NCI-H82 (cell line): ENCODE data around the gene ARHGAP1.

Experiments used
- DNase-seq: peaks from one replicate; lab custom pipeline; 2025; lab: John Stamatoyannopoulos, UW

The ARHGAP1 gene

DNA sequence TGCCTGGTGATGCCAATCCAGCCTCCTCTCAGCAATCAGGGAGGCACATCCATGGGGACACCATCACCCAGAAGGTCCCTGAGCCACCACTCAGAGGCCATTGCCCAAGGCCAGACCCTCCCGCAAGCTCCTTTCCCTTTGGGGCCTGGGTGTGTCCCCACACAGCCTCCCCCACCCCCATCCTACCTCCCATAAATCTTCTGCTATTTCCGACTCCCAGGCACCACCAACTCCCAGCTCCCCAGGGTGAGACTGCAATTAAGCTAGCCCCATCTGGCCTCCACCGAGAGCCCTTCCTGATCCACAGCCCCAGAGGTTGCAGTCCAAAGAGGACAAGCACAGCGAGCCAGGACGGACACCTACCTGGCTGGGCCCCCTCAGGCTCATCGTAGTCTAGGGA, 6.3 kb downstream of the ARHGAP1 start:
- peak; percentile 47 for DNase-seq

DNA sequence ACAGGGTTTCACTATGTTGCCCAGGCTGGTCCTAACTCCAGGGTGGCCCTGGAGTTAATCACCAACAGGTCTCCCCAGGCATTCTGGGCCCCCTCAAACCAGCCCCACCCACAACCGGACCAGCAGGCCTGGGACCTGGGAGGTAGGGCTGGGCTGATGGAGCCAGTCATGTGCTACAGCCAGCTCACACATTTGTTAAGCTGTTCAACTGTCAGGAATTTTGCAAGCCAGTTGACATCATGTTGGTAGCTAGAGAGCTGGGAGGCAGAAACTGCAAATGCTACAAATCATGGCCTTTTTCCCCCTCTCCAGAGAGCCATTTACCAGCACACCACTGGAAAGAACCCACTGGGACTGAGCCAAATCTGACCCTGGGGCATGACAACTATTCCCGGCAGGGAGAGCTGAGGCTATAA, 6.8 kb downstream of the ARHGAP1 start:
- DNase-seq, result no peak

DNA sequence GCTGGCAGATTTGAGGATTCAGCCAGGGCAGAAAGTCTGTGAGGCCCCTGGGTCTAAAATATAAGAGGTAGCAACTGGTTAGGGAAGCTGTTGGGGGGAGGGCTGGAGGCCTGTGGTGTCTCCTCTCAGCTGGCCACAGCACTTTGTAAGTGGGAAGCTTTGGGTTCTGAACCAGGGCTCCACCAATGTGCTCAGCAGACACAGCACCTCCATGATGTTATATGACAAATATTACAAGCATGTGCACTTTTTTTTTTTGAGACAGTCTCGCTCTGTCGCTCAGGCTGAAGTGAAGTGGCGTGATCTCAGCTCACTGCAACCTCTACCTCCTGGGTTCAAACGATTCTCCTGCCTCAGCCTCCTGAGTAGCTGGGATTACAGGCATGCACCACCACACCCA, 8.0 kb downstream of the ARHGAP1 start:
- DNase-seq, result no peak

DNA sequence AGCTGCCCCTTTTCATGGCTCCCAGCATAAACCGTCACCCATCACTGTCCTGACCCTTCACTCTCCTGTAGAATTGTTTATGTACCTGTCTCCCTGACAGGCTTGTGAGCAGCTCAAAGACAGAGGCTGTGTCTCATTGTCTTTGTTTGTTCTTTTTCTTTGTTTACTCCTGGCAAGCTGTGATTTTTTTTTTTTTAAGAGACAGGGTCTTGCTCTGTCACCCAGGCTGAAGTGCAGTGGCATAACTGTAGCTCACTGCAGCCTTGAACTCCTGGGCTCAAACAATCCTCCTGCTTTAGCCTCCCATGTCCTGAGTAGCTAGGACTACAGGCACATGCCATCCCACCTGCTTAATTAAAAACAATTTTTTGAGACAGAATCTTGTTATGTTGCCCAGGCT, 9.7 kb downstream of the ARHGAP1 start:
- no peak for DNase-seq

DNA sequence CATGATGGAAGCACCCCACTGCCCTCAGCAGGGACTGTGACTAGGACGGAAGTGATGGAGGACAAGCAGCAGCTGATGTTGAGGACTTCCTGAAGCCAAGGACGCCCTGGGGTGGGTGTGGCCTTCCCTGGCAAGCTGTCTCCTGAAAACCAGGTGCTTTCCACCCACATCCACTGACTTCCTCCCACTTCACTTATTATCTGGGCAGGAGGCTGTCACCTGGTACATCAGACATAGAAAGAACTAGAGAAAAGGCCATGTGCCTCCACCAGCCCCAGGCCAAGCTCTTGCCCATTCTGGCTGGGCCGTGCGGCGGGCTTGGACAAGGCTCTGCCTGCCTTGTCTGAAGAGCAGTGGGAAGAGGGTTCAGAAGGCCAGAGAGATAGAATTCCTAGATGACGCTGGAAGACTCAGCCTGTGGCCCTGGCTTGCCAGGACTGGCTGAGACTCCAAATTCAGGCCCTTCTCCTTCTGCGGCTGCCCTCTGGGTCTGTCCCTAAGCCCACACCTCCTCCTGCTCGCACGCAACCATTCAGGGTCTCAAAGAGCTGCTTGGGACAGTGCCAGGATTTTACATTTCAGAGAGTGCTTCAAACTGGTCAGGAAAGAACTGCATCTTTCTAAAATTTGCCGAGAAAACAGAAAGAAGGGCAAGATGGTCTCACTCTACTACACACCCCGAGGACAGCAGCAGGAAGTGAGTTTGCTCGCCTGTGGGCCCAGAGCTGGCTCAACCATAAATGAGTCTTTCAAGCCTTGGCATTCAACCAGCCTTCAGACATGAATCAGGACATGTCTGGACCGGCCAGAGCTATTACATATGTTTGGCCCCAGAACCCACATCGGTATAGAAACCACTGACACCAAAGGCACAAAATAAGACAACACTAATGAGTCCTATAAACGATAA, 13.3 kb downstream of the ARHGAP1 start:
- no peak for DNase-seq

DNA sequence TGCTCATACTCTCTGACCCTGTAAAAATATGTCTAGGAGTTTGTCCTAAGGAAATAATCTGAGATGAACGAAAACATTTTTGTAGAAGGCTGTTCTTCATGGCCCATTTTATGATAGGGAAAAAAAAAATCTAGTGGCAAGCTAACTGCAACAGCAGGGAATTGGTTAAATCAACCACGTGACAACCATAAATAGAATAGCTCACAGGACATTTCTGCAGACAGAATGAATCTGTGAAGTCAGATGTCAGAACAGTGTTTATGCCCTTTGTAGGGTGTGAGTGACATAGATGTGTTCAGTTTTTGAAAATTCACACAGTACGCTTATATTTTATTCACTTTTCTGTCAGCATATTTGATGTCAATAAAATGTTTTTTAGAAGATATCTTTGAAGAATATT, 16.1 kb downstream of the ARHGAP1 start:
- no peak for DNase-seq

DNA sequence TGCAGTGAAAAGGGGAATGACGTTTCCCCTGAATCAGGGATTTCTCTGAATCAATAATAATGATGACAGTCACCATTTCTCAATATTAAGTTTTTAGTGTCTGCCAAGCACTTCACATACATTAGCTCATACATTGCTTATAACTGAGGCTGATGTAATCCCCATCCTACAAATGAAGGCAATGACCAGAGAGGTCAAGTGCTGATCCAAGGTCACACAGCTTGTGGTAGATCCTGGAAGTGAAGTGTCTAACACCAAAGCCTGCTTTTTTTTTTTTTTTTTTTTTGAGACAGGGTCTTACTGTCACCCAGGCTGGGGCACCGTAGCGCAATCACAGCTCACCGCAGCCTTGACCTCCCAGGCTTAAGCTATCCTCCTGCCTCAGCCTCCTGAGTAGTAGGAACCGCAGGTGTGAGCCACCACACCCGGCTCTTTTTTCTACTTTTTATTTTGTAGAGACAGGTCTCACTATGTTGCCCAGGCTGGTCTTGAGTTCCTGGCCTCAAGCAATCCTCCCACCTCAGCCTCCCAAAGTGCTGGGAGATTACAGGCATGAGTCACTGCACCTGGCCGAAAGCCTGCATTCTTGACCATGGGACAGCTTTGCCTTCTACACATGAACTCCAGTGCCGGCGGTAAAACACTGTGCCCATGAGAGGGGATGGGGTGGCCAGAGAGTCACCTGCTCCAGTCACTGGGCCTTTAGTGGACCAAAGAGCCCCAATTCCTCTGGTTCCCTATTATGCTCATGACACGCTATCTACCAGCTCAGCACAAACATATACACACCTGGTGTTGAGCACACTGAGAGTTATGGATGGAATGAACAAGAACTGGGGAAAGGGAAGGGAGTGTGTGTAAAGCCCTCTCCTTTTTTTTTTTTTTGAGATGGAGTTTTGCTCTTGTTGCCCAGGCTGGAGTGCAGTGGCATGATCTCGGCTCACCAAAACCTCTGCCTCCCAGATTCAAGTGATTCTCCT, 17.4 kb downstream of the ARHGAP1 start:
- no peak for DNase-seq

DNA sequence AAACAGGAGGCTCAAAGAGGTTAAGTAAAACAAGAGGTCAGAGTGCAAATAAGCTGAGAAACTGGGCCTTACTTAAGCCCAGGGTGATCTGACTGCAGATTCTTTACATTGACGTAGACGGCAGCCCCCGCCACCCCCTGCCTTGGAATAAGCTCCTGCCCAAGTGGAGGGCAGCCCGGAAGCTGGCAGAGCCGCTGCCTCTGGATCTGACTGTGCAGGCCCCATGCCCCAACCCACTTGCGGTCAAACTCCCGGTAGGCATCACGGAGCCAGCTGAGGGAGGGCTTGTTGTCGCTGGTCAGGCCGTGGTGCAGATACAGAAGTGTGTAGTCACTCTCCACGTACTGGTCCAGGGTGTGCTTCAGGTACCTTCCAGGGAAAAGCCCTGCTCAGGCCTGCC, 18.6 kb downstream of the ARHGAP1 start:
- no peak for DNase-seq

DNA sequence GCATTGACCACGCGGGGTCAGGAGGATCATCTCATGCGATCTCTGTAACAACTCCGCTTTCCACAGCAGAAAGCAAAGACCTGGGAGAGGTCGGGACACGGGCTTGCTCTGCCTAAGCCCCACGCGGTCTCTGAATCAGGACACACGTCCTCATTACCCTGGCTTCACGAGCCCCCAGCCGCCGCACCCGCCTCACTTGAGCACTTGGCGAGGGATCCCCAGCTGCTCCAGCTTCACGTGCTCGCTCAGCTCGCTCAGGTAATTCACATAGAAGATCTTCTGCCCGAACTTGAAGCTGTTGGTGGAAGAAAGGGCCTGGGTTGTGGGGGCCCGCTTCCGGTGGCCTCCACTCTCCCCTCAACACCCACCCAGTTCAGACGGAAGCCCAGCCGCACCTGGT, 19.6 kb downstream of the ARHGAP1 start:
- no peak for DNase-seq

DNA sequence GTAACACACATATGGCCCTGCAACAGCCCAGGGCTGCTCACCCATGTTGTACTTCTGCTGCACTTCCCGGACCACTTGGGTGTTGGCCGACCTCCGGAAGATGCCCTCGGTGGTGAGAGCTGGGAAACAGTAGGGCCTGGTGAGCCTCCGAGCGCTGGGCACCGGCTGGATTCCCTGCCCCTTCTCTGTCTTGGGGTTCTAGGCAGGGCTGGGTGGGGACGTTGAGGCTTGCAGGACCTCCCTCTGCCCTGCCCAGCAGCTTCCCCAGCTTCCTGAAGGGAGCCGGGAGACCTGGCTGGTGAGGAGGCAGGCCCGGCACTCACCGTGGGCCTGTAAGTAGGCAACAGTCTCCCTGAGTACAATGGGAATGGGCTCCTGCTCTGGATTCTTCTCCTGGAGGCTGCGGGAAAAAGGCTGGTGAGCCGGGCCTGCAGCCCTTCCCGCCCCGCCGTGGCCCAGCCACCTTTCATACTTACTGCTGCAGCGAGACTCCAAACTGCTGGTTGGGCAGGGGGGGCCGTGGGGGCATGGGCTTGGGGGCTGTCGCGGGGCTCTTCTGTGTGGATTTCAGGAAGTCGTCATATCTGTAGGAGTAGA, 20.2 kb downstream of the ARHGAP1 start:
- DNase-seq, result no peak

DNA sequence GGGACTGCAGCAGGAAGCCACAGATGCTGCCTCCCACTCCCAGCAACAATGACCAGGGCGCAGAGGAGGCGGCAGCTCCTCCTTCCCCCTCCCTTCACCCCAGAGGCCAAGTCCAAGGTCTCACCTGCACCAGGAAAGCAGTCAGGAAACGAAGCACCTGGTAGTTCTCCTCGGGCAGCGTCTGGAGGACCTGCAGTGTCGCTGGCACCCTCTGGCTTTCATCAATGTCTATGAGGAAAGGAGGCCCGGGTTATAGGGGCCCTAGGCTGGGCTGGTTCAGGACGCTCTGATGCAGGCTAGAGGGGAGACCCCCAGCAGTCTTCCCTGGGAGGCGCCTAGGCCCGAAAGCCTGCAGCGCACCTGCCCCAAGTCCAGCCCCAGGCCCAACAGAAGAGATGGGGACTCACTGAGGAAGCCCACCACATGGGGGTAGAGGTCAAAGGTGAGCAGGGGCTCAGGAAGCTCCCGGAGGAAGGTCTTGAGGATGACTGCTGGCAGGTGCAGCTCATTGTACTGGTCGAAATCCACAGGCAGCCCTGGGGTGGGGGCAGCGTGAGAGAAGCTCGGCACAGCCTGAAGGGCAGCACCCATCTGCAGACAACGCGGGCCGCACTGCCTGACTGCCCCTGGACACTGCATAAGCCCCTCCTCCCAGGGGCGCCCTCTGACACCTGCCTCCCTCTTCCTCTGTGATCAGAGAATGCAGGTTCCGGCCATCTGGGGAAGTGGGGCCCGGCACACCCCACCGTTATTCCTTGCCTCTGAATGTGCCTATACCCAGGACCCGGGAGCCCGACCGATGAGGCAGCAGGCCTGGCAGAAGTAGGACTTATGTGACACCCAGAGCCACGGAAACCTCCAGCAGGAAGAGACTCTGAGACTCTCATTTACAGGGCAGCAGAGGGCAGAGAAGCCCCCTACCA, 20.9 kb downstream of the ARHGAP1 start:
- DNase-seq, result no peak

DNA sequence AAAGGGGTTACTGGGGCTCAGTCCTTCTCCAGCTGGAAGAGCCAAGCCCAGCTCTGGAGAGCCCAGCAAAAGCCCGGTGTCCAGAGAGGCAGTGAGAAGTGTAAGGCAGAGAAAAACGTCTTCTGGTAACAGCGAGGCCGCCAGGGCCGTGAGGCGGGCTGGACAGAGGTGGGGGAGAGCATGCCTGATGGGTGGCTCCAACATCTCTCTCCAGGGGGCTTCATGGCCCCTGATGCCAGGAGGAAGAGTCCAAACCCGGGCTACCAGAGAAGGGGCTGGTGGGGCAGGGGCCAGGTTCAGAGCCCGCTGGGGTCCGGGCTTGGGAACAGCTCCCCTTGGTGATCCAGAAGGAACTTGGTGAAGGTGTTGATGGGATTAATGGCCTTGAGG, 21.7 kb downstream of the ARHGAP1 start:
- DNase-seq, result no peak

DNA sequence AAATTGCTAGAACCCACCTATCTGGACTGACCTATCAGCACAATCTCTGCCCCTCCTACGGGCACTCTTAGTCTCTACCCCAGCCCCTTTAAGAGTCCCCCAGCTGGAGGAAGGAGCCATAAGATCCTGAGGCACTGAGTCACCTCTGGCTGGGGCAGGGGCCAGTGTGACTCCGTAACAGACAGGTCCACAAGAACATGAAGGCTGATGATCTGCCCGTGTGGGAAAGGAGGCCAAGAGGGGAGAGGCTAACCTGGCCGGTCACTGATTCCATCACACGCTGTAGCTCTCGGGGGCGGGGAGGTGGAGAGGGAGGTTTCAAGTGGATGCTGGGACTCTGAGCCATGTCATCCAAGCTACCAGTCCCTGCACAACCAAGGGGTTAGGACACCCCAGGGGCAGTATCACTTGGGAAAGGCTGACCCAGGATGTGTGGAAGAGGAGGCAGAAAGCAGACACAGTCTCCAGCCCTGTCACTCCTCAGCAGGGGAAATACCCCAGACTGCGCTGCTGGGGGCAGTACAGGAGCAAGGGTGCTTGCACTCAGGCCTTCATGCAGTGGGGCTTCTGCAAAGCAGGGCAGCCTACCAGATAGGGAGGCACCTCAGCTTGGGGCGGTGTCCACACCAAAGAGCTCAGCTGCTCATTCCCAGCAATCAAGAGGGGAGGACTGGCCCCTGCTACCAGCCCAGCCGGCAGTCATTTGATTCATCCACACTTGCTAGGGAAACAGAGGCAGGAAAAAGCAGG, 22.3 kb downstream of the ARHGAP1 start:
- DNase-seq, result no peak

DNA sequence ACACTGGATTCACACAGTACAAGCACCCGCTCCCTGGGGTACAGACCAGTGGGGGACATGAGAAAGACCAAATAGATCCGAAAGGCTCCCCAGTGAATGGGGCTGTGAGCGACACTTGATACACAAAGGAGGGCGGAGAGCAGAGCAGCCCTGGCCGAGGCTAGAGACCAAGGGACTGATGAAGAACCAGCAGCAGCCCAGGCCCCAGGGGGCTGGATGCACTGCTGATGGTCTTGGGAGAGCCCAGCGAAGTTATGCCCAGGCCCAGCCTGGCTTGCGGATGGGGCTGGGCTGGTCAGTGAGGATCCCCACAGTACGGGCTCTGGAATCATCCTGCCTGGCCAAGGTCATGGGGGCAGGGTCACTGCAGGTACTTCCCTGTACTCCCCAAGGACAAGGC, 23.2 kb downstream of the ARHGAP1 start:
- no peak for DNase-seq

DNA sequence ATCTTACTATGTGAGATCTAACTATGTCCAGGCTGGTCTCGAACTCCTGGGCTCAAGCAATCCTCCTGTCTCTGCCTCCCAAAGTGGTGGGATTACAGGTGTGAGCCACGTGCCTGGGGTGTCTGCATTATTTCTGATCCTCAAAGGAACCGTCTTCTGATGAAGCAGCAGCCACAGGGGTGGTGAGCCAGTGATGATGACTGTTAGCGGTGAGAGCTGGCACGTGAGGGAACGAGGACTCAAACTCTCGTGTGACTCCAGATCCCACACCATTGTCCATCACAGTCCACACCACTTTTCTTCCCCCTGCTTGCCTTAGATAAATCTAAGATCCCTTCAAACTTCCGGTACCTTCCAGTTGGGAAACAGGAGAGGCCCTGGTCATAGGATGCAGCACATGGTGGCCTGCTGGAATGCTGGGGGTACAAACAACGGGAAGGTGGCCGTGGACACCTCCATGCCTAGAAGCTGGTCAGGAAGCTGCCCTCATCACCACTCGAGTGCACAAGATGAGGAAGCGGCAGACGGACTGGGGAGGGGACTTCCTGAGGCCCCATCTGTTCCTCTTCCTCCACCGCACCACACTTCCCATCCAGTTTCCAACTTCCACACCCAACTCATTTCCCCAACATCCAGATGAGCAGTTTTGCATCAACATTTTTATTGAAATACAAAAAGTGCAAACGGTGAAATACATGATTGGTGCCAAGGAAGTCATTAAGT, 23.8 kb downstream of the ARHGAP1 start:
- peak; percentile 14 for DNase-seq

DNA sequence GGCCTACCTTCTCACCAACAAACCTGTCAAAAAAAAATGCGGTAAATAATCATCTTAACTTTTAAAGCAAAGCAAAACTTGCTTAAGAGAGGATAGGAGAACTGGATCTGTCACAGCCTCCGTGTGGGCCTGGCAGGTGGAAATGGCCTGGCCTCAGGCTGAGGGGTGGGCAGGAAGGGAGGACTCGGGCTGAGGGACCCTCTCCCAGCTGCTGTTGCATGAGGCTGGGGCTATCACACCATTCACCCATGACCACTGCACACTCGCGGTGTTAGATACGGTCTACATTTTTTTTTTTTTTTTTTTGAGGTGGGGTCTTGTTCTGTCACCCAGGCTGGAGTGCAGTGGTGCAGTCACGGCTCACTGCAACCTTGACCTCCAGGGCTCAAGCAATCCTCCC, 24.5 kb downstream of the ARHGAP1 start:
- DNase-seq, result no peak

DNA sequence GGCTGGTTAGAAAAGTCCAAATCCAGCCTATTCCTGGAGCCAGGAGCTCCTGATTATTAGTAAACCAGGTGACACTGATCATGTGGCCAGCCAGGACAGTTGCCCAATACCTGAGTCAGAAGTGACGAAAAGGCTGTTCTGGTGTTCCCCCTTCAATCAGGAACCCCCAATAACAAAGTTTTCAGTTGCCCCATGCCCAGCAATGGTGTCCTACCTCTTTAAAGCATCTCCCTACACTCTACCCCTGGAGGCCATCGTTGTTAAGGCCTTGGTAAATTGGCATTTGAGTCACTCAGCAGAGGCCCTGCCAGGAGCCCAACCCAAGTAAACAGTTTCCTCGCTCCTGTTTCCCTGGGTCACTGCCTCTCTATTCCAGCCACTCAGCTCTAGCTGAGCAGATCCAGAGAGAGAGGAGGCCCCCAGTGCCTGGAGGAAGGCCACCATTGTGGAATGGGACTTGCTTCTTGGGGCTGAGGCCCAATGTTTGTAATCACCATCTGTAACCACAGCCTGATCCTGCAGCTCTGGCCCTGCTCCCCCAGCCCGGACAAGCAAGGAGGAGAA, 25.0 kb downstream of the ARHGAP1 start:
- no peak for DNase-seq

DNA sequence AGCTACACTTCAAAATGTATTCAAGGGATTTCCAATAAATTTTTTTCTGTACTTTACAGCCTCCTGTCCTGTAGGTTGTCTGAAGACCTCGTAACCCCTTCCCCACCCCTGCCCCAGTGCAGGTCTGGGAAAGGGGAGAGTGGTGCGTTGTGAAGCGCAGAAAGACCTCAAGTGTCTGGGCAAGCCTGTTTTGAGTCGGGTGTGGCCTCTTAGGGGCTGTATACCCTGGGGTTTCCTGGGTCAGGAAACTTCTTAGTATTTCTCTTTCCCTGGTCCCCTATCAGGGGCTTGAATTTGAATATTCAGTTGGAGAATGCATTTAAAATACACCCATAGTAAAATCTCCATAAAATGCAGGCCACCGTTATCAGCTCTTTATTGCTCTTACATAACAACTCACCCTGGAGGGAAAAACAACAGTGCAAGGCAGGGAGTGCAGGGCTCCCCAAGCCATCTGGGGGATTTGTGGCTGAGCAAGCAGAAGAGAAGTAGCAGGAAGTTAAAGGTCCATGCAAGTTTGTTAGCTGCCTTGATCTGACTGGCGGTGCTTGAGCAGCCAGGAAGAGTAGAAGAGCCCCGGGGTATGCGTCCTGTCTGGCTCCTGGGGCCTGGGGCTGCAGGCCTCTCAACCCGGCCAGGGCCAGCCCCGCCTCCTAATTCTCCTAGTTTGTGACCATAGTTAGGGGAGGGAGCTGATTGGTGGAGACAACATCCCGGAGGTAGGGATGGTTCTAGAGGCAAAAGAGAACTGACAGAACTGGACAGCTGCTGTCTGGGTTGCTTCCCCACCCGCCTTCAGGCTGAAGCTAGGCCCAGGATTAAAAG, 25.7 kb downstream of the ARHGAP1 start:
- no peak for DNase-seq
